AG10803 (cell line): ENCODE measurements around the gene PCDHA8.
"Not testable (repeated sequence)": the region's sequence is repeated elsewhere in the genome, so short reads cannot be mapped to it uniquely, and the experiment has no call there.

Experiments
- DNase-seq: peaks from one replicate; pipeline ENCODE4 v3.0.0; 2010; ENCODE audit warnings: low read depth
- H3K4me3 ChIP-seq: 2 replicates; pipeline ENCODE4 v1.5.1; 2011; ENCODE audit warnings: mild to moderate bottlenecking, low read length, control low read depth
- TF ChIP-seq, protein P1 (sequence below): conservative IDR thresholded peaks from 2 replicates; pipeline ENCODE4 v1.5.1; 2011; ENCODE audit warnings: mild to moderate bottlenecking, low read length, control low read depth, inconsistent platforms

The PCDHA8 gene

DNA sequence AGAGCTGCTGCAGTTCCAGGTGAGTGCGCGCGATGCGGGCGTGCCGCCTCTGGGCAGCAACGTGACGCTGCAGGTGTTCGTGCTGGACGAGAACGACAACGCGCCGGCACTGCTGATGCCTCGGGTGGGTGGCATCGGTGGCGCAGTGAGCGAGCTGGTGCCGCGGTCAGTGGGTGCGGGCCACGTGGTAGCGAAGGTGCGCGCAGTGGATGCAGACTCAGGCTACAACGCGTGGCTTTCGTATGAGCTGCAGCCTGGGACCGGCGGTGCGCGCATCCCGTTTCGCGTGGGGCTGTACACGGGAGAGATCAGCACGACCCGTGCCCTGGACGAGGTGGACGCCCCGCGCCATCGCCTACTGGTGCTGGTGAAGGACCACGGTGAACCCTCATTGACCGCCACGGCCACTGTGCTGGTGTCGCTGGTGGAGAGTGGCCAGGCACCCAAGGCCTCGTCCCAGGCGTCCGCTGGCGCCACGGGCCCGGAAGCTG, 38.2 kb upstream of the PCDHA8 start:
- no peak for DNase-seq
- TF ChIP-seq, protein P1, sequence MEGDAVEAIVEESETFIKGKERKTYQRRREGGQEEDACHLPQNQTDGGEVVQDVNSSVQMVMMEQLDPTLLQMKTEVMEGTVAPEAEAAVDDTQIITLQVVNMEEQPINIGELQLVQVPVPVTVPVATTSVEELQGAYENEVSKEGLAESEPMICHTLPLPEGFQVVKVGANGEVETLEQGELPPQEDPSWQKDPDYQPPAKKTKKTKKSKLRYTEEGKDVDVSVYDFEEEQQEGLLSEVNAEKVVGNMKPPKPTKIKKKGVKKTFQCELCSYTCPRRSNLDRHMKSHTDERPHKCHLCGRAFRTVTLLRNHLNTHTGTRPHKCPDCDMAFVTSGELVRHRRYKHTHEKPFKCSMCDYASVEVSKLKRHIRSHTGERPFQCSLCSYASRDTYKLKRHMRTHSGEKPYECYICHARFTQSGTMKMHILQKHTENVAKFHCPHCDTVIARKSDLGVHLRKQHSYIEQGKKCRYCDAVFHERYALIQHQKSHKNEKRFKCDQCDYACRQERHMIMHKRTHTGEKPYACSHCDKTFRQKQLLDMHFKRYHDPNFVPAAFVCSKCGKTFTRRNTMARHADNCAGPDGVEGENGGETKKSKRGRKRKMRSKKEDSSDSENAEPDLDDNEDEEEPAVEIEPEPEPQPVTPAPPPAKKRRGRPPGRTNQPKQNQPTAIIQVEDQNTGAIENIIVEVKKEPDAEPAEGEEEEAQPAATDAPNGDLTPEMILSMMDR = no peak
- no peak overlapping the region for H3K4me3 ChIP-seq

DNA sequence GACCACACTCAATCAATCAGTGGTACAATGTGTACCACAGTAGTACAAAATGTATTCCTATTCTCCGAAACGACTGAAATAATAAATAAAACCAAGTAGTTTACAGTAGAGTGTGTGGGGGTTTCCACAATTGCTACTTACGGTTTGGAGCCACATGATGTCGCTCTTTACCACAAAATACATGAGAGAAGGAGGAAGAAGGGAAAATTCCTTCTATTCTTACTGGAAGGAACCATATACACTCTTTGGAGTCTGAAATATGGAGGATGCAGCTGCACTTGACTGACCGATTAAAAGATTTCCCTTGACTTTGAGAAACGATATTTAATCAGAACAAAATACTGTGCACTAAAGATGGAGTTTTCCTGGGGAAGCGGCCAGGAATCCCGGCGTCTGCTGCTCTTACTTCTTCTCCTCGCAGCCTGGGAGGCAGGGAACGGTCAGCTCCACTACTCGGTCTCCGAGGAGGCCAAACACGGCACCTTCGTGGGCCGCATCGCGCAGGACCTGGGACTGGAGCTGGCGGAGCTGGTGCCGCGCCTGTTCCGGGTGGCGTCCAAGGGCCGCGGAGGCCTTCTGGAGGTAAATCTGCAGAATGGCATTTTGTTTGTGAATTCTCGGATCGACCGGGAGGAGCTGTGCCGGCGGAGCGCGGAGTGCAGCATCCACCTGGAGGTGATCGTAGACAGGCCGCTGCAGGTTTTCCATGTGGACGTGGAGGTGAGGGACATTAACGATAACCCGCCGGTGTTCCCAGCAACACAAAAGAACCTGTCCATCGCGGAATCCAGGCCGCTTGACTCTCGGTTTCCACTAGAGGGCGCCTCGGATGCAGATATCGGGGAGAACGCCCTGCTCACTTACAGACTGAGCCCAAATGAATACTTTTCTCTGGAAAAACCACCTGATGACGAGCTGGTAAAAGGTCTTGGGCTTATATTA, 33.9 kb upstream of the PCDHA8 start, which contains the start of gene PCDHA4:
Gene PCDHA4, plus strand, starts transcription at position 235 of the 942 bp plus-strand sequence.
- H3K4me3 ChIP-seq = peak within 1 kb of the TSS; percentile 44
- DNase-seq = peak; percentile 9
- TF ChIP-seq, protein P1 = peak; percentile 51

DNA sequence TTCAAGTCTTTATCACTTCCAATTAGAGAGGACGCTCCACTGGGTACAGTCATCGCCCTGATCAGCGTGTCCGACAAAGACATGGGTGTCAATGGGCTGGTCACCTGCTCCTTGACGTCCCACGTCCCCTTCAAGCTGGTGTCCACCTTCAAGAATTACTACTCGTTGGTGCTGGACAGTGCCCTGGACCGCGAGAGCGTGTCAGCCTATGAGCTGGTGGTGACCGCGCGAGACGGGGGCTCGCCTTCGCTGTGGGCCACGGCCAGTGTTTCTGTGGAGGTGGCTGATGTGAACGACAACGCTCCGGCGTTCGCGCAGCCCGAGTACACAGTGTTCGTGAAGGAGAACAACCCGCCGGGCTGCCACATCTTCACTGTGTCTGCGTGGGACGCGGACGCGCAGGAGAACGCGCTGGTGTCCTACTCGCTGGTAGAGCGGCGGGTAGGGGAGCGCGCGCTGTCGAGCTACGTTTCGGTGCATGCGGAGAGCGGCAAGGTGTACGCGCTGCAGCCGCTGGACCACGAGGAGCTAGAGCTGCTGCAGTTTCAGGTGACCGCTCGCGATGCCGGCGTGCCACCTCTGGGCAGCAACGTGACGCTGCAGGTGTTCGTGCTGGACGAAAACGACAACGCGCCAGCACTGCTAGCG, 32.6 kb upstream of the PCDHA8 start:
- not testable (repeated sequence) for H3K4me3 ChIP-seq, DNase-seq

DNA sequence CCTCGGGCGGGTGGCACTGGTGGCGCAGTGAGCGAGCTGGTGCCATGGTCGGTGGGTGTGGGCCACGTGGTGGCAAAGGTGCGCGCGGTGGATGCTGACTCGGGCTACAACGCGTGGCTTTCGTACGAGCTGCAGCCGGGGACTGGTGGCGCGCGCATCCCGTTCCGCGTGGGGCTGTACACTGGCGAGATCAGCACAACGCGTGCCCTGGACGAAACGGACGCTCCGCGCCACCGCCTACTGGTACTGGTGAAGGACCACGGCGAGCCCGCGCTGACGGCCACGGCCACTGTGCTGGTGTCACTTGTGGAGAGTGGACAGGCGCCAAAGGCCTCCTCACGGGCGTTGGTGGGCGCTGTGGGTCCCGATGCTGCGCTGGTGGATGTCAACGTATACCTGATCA, 32.1 kb upstream of the PCDHA8 start:
- TF ChIP-seq, protein P1 = no peak
- DNase-seq = no peak
- no peak overlapping the region for H3K4me3 ChIP-seq

DNA sequence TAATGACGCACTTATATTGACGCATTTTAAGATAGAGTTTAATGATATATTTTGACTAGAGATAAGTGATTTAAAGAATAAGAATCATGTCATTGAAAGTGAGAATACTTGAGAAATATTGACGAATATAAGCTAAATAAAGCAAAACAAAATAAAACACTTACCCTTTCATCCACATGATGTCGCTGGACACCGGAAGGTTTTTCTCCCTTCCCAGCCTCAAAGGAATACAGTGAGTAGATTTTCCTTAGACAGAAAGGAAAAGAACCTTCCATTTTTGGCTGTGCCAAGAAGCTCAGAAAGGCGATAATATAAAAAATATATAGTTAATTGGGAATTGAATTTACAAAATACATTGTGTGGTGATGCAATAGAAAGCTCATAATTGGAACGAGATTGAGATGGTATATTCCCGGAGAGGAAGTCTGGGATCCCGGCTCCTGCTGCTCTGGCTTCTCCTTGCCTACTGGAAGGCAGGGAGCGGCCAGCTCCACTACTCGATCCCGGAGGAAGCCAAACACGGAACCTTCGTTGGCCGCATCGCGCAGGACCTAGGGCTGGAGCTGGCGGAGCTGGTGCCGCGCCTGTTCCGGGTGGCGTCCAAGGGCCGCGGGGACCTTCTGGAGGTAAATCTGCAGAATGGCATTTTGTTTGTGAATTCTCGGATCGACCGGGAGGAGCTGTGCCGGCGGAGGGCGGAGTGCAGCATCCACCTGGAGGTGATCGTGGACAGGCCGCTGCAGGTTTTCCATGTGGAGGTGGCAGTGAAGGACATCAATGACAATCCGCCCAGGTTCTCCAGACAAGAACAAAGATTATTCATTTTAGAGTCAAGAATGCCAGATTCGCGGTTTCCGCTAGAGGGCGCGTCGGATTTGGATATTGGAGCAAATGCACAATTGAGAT, 19.4 kb upstream of the PCDHA8 start, which contains the start of gene PCDHA5:
Gene PCDHA5, plus strand, starts transcription at position 239 of the 906 bp plus-strand sequence.
- TF ChIP-seq, protein P1 = peak; percentile 45

DNA sequence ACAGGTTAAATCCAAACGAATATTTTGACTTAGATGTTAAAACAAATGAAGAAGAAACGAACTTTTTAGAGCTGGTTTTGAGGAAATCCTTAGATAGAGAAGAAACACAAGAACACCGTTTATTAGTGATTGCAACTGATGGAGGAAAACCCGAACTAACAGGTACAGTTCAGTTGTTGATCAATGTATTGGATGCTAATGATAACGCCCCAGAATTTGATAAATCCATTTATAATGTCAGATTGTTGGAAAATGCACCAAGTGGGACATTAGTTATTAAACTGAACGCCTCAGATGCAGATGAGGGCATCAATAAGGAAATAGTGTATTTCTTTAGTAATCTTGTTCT, 18.7 kb upstream of the PCDHA8 start:
- no peak overlapping the region for H3K4me3 ChIP-seq
- TF ChIP-seq, protein P1 = no peak
- no peak for DNase-seq

More for the DNA sequence above, 19.4 kb upstream of the PCDHA8 start, which contains the start of gene PCDHA5:
- H3K4me3 ChIP-seq = no peak within 1 kb of the TSS
- DNase-seq = peak; percentile 4

DNA sequence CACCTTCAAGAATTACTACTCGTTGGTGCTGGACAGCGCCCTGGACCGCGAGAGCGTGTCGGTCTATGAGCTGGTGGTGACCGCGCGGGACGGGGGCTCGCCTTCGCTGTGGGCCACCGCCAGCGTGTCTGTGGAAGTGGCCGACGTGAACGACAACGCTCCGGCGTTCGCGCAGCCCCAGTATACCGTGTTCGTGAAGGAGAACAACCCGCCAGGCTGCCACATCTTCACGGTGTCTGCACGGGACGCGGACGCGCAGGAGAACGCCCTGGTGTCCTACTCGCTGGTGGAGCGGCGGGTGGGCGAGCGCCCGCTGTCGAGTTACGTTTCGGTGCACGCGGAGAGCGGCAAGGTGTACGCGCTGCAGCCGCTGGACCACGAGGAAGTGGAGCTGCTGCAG, 18.0 kb upstream of the PCDHA8 start:
- H3K4me3 ChIP-seq, DNase-seq: not testable (repeated sequence)
